ENCODE data around the gene DEPDC7. TPM values are rescaled to one million over a fixed set of nuclear protein-coding genes. Genes with fewer than 3 reads are reported as not detected.

DEPDC7 gene
- total RNA-seq, 1 donor from 2014 or later, result 1.6 TPM

GRCh38 chr11:33039274-33040032 lies 23.8 kb downstream of the DEPDC7 start, which contains the start of gene TCP11L1:
Gene TCP11L1 (plus strand): TSS chr11:33039572. CDS start chr11:33043774, 4,202 bp downstream.
- Histone ChIP-seq H3K4me3 (ENCODE audit: low read depth, low read length) (peak within 1 kb of the TSS; percentile 95), H3K36me3 (ENCODE audit: control insufficient read depth, insufficient read depth, low read length) (no peaks in the 10 kb centered on the region), H3K27me3 (ENCODE audit: control insufficient read depth, insufficient read depth, low read length) (no peaks in the 10 kb centered on the region)
- FAIRE-seq (no peak), DNase-seq (ENCODE audit: low read depth) (peak; percentile 77)
- no peak for TF ChIP-seq CTCF (IDR thresholded peaks at IDR 0.05; ENCODE audit: insufficient read depth, low read length, severe bottlenecking)

GRCh38 chr11:33040033-33040861 lies 24.6 kb downstream of the DEPDC7 start:
- TF ChIP-seq CTCF (IDR thresholded peaks at IDR 0.05; ENCODE audit: insufficient read depth, low read length, severe bottlenecking), result no peak
- FAIRE-seq, result no peak
- Histone ChIP-seq H3K36me3 (ENCODE audit: control insufficient read depth, insufficient read depth, low read length) (no peaks in the 10 kb centered on the region), H3K4me3 (ENCODE audit: low read depth, low read length) (peak overlapping the region; percentile 95), H3K27me3 (ENCODE audit: control insufficient read depth, insufficient read depth, low read length) (no peaks in the 10 kb centered on the region)
- DNase-seq (ENCODE audit: low read depth), result peak; percentile 49

- TF ChIP-seq CTCF (IDR thresholded peaks at IDR 0.05; ENCODE audit: insufficient read depth, low read length, severe bottlenecking), result no peak
- Histone ChIP-seq H3K36me3 (ENCODE audit: control insufficient read depth, insufficient read depth, low read length) (no peaks in the 10 kb centered on the region), H3K27me3 (ENCODE audit: control insufficient read depth, insufficient read depth, low read length) (no peaks in the 10 kb centered on the region), H3K4me3 (ENCODE audit: low read depth, low read length) (no peak overlapping the region)
- no peak for DNase-seq (ENCODE audit: low read depth)
- no peak for FAIRE-seq
Observed at GRCh38 chr11:33040862-33041453, 25.3 kb downstream of the DEPDC7 start.

- Histone ChIP-seq H3K4me3 (ENCODE audit: low read depth, low read length) (no peak overlapping the region), H3K27me3 (ENCODE audit: control insufficient read depth, insufficient read depth, low read length) (no peaks in the 10 kb centered on the region), H3K36me3 (ENCODE audit: control insufficient read depth, insufficient read depth, low read length) (no peaks in the 10 kb centered on the region)
- FAIRE-seq (no peak), DNase-seq (ENCODE audit: low read depth) (no peak)
- no peak for TF ChIP-seq CTCF (IDR thresholded peaks at IDR 0.05; ENCODE audit: insufficient read depth, low read length, severe bottlenecking)
Observed at GRCh38 chr11:33043221-33043830, 27.6 kb downstream of the DEPDC7 start.

- FAIRE-seq, result no peak
- no peak overlapping the region for H3K4me3 ChIP-seq (ENCODE audit: low read depth, low read length)
- TF ChIP-seq CTCF (IDR thresholded peaks at IDR 0.05; ENCODE audit: insufficient read depth, low read length, severe bottlenecking), result no peak
- H3K27me3 ChIP-seq (ENCODE audit: control insufficient read depth, insufficient read depth, low read length), result no peaks in the 10 kb centered on the region
- H3K36me3 ChIP-seq (ENCODE audit: control insufficient read depth, insufficient read depth, low read length), result no peaks in the 10 kb centered on the region
- DNase-seq (ENCODE audit: low read depth), result peak; percentile 85
Observed at GRCh38 chr11:33044285-33044756, 28.6 kb downstream of the DEPDC7 start.

Data from bronchial epithelial cell (primary cell).